T1000 (cell line): ENCODE results near the gene SMG7.

Experiments used
- DNase-seq: peaks from one replicate; lab custom pipeline; 2025; ENCODE audit warnings: mixed read lengths; lab: John Stamatoyannopoulos, UW

Gene SMG7

GRCh38 chr1:183512450-183512849 lies 40.2 kb downstream of the SMG7 start:
- no peak for DNase-seq

GRCh38 chr1:183514235-183514634 lies 41.9 kb downstream of the SMG7 start:
- DNase-seq, result no peak

- no peak for DNase-seq
Observed at GRCh38 chr1:183515002-183515689, 42.8 kb downstream of the SMG7 start.

- no peak for DNase-seq
Observed at GRCh38 chr1:183516725-183517124, 44.4 kb downstream of the SMG7 start.

- DNase-seq, result no peak
Observed at GRCh38 chr1:183517401-183517800, 45.1 kb downstream of the SMG7 start.

- DNase-seq, result no peak
Observed at GRCh38 chr1:183520379-183520778, 48.1 kb downstream of the SMG7 start.

GRCh38 chr1:183522104-183522503 lies 49.8 kb downstream of the SMG7 start:
- DNase-seq, result no peak

- no peak for DNase-seq
Observed at GRCh38 chr1:183528577-183528976, 56.3 kb downstream of the SMG7 start.

- no peak for DNase-seq
Observed at GRCh38 chr1:183533617-183534174, 61.4 kb downstream of the SMG7 start.

- DNase-seq, result no peak
Observed at GRCh38 chr1:183537405-183537804, 65.1 kb downstream of the SMG7 start.

GRCh38 chr1:183543619-183544204 lies 71.4 kb downstream of the SMG7 start:
- no peak for DNase-seq

- no peak for DNase-seq
Observed at GRCh38 chr1:183544598-183545297, 72.4 kb downstream of the SMG7 start.

- no peak for DNase-seq
Observed at GRCh38 chr1:183546427-183546826, 74.1 kb downstream of the SMG7 start.

GRCh38 chr1:183548116-183548515 lies 75.8 kb downstream of the SMG7 start:
- no peak for DNase-seq

- DNase-seq, result no peak
Observed at GRCh38 chr1:183550915-183551314, 78.6 kb downstream of the SMG7 start.

GRCh38 chr1:183551924-183552323 lies 79.6 kb downstream of the SMG7 start:
- no peak for DNase-seq

GRCh38 chr1:183552441-183552840 lies 80.1 kb downstream of the SMG7 start:
- DNase-seq, result no peak

GRCh38 chr1:183552891-183553290 lies 80.6 kb downstream of the SMG7 start:
- DNase-seq, result no peak

GRCh38 chr1:183553331-183553730 lies 81.0 kb downstream of the SMG7 start:
- DNase-seq, result no peak

- no peak for DNase-seq
Observed at GRCh38 chr1:183553764-183554163, 81.5 kb downstream of the SMG7 start.

- no peak for DNase-seq
Observed at GRCh38 chr1:183554577-183554976, 82.3 kb downstream of the SMG7 start.

- DNase-seq, result no peak
Observed at GRCh38 chr1:183559061-183559460, 86.8 kb downstream of the SMG7 start.

- DNase-seq, result no peak
Observed at GRCh38 chr1:183562701-183563100, 90.4 kb downstream of the SMG7 start.
